ENCODE results near the gene SEMA3C.
A peak's percentile ranks its signal among the peaks of the same experiment; 100 is the strongest.

The SEMA3C gene

DNA sequence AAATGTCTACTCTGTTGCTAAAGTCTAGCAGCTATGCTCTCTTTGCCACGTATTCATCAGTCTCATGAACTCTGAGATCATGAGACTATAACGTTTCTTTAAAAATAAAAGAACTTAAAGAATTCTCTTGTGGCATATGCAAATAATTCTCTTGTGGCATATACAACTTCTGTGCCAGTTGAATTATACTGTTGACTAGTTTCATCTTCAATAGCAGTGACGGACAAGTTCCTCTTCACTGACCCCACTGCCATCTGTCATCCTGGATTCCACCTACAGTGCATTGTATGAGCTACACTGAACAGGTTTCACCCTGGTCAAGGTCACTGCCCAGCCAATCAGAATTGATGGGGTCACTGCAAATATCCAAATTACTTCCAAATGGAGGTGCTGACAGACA lies 192.2 kb downstream of the SEMA3C start:
- TF ChIP-seq, protein P1, sequence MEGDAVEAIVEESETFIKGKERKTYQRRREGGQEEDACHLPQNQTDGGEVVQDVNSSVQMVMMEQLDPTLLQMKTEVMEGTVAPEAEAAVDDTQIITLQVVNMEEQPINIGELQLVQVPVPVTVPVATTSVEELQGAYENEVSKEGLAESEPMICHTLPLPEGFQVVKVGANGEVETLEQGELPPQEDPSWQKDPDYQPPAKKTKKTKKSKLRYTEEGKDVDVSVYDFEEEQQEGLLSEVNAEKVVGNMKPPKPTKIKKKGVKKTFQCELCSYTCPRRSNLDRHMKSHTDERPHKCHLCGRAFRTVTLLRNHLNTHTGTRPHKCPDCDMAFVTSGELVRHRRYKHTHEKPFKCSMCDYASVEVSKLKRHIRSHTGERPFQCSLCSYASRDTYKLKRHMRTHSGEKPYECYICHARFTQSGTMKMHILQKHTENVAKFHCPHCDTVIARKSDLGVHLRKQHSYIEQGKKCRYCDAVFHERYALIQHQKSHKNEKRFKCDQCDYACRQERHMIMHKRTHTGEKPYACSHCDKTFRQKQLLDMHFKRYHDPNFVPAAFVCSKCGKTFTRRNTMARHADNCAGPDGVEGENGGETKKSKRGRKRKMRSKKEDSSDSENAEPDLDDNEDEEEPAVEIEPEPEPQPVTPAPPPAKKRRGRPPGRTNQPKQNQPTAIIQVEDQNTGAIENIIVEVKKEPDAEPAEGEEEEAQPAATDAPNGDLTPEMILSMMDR (IDR thresholded peaks at IDR 0.05; ENCODE audit: low read depth, low read length, missing control alignments), result no peak
- in situ Hi-C loops (cut with HindIII; ENCODE audit: low pct_ligation_motif_present, low sequenced_read_pairs), result no loop called here
- Histone ChIP-seq H3K4me3 (ENCODE audit: low read depth, low read length) (no peak overlapping the region), H3K27ac (no peak overlapping the region), H3K27me3 (replicated peaks) (no peaks in the 10 kb centered on the region), H3K36me3 (replicated peaks) (no peaks in the 10 kb centered on the region)
- no peak for DNase-seq

DNA sequence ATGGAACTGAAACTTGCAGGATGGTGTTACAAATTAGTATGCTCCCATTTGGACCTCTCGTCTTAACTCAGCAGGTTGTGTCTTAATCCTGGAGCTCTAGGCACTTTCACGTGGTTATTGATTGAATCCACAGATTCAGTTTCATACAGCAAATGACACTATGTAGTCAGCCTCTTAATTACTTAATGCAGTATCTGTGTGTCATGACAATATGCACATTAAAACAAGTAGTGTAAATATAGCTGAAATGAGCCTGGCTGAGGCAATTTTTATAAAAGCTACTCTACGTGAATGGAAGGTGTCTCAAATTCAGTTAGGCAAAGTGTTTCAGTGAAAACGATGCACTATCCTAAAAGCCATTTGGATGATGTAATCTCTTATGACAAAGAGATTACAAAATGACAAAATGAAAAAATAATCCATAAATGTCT lies 193.7 kb downstream of the SEMA3C start:
- H3K27ac ChIP-seq, result peak overlapping the region; percentile 99
- in situ Hi-C loops (cut with HindIII; ENCODE audit: low pct_ligation_motif_present, low sequenced_read_pairs), result no loop called here

DNA sequence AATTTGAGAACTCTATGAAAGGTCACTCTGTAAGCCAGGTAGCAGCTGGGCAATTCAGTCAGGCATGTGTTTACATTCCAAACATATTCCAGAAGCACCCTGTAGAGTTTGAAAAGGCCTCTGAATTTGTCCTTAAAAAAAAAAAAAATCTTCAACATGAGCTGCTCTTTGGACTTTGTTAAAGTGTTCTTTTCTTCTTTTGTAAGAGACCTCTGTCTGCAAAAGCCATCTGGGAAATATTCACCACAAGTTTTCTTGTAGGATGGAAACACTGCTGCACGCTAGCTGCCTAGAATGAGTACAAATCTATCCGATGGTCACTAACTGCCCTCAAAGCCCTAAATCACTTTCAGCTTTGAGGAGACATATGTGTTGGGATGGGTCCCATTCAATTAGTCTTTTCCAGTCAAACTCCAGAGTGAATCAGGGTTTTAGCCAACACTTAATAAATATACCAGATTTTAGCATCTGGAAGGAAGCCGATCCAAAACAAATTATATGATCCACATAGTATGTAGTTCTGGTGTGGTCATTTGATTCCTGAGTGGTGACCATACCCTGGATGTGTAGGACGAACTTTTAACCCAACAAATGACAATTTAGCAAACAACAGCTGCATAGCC lies 194.5 kb downstream of the SEMA3C start:
- TF ChIP-seq, protein P1 (IDR thresholded peaks at IDR 0.05; ENCODE audit: low read depth, low read length, missing control alignments), result no peak
- peak; percentile 29 for DNase-seq
- in situ Hi-C loops (cut with HindIII; ENCODE audit: low pct_ligation_motif_present, low sequenced_read_pairs), result no loop called here
- H3K27ac ChIP-seq, result peak overlapping the region; percentile 99
- no peak overlapping the region for H3K4me3 ChIP-seq (ENCODE audit: low read depth, low read length)
- no peaks in the 10 kb centered on the region for H3K36me3 ChIP-seq (replicated peaks)
- no peaks in the 10 kb centered on the region for H3K27me3 ChIP-seq (replicated peaks)

More for the DNA sequence above, 193.7 kb downstream of the SEMA3C start:
- TF ChIP-seq, protein P1 (IDR thresholded peaks at IDR 0.05; ENCODE audit: low read depth, low read length, missing control alignments), result no peak
- DNase-seq, result no peak
- no peak overlapping the region for H3K4me3 ChIP-seq (ENCODE audit: low read depth, low read length)
- H3K36me3 ChIP-seq (replicated peaks), result no peaks in the 10 kb centered on the region
- no peaks in the 10 kb centered on the region for H3K27me3 ChIP-seq (replicated peaks)

DNA sequence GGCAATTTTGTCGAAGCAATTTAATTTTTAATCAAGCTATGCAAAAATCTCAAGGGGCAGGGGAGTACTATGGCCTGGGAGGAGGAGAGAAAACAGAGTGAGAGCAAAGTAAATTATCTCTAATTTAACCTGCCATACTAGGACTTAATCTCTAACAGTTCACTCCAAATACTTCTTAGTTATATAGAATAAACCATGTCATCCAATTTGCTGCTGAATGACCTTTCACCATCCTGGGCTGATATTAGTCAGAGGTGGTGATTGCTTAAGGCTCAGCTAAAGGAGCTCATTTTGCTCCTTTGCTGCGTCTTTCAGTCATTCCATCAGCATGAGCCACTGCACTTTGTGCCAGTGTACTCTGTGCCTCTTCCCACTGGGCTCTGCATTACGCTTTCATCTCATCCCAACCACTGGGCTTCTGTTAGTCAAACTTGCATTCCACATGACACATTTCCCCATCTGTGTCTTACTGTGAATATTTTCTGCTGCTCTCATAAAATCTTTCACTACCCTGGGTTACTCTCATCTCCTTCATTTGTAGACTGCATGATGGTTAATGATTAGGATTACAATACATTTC lies 196.1 kb downstream of the SEMA3C start:
- TF ChIP-seq, protein P1 (IDR thresholded peaks at IDR 0.05; ENCODE audit: low read depth, low read length, missing control alignments), result no peak
- H3K27ac ChIP-seq, result peak overlapping the region; percentile 99
- in situ Hi-C loops (cut with HindIII; ENCODE audit: low pct_ligation_motif_present, low sequenced_read_pairs), result no loop called here
- DNase-seq, result peak; percentile 100
- H3K36me3 ChIP-seq (replicated peaks), result no peaks in the 10 kb centered on the region
- no peak overlapping the region for H3K4me3 ChIP-seq (ENCODE audit: low read depth, low read length)
- H3K27me3 ChIP-seq (replicated peaks), result no peaks in the 10 kb centered on the region

DNA sequence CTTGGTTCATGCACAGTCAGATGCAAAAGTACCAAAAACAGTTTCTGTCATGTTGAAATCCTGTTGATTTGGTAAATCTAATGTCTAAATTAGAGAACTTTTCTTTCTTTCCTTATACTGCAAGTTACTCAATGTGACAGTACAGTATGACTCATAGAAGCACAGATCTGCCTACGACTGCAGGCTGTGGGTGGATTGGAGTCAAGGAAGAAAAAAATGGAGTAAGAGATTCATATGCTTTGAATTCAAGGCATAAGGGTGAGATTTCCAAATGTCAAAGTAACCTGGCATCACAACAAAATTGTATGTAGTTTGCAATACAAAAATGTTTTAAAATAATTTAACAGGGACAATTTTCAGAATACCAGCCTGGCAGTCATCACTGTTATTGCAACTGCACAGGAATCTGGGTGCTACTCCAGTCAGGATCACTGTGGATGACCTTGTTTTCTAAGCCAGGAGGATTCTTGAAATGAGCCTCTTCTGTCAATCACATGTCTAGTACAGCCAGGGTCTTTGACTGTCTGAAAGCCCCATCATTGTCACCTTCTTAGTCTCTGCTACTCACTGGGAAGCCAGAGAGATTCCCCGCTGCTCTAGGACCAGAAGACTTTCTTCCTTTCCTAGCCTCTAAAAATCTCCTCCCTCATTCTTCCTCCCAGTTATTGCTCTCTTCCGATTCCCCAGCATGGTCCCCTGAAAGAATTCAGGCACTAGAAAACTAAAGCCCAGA lies 196.8 kb downstream of the SEMA3C start:
- in situ Hi-C loops (cut with HindIII; ENCODE audit: low pct_ligation_motif_present, low sequenced_read_pairs), result no loop called here
- peak overlapping the region; percentile 99 for H3K27ac ChIP-seq

More for the DNA sequence above, 196.8 kb downstream of the SEMA3C start:
- Histone ChIP-seq H3K27me3 (replicated peaks) (no peaks in the 10 kb centered on the region), H3K4me3 (ENCODE audit: low read depth, low read length) (no peak overlapping the region), H3K36me3 (replicated peaks) (no peaks in the 10 kb centered on the region)
- TF ChIP-seq, protein P1 (IDR thresholded peaks at IDR 0.05; ENCODE audit: low read depth, low read length, missing control alignments), result no peak
- DNase-seq, result peak; percentile 82
